Stimulated activated naive CD8-positive, alpha-beta T cell treated with anti-CD3 and anti-CD28 coated beads, Interleukin-15, Interleukin-2, amounts not matched to agents 100 ng/mL and 50 ng/mL, for 24 hours (primary cell): ENCODE measurements around the gene VPS50.
A peak's percentile ranks its signal among the peaks of the same experiment; 100 is the strongest.

ENCODE experiments used
- H3K27ac Mint-ChIP-seq: one replicate; pipeline ENCODE4 v1.8.0; 2021; ENCODE audit warnings: mild to moderate bottlenecking, mixed read lengths
- H3K27me3 Mint-ChIP-seq: one replicate; pipeline ENCODE4 v1.8.0; 2021; ENCODE audit warnings: mixed read lengths
- H3K36me3 Mint-ChIP-seq: one replicate; pipeline ENCODE4 v1.8.0; 2021; ENCODE audit warnings: low read depth, mixed read lengths
- H3K4me1 Mint-ChIP-seq: one replicate; pipeline ENCODE4 v1.8.0; 2021; ENCODE audit warnings: low read depth, mixed read lengths
- H3K4me3 Mint-ChIP-seq: one replicate; pipeline ENCODE4 v1.8.0; 2021; ENCODE audit warnings: mild to moderate bottlenecking, mixed read lengths
- H3K9me3 Mint-ChIP-seq: one replicate; pipeline ENCODE4 v1.8.0; 2021; ENCODE audit warnings: mixed read lengths

VPS50 gene, protein sequence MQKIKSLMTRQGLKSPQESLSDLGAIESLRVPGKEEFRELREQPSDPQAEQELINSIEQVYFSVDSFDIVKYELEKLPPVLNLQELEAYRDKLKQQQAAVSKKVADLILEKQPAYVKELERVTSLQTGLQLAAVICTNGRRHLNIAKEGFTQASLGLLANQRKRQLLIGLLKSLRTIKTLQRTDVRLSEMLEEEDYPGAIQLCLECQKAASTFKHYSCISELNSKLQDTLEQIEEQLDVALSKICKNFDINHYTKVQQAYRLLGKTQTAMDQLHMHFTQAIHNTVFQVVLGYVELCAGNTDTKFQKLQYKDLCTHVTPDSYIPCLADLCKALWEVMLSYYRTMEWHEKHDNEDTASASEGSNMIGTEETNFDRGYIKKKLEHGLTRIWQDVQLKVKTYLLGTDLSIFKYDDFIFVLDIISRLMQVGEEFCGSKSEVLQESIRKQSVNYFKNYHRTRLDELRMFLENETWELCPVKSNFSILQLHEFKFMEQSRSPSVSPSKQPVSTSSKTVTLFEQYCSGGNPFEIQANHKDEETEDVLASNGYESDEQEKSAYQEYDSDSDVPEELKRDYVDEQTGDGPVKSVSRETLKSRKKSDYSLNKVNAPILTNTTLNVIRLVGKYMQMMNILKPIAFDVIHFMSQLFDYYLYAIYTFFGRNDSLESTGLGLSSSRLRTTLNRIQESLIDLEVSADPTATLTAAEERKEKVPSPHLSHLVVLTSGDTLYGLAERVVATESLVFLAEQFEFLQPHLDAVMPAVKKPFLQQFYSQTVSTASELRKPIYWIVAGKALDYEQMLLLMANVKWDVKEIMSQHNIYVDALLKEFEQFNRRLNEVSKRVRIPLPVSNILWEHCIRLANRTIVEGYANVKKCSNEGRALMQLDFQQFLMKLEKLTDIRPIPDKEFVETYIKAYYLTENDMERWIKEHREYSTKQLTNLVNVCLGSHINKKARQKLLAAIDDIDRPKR

DNA sequence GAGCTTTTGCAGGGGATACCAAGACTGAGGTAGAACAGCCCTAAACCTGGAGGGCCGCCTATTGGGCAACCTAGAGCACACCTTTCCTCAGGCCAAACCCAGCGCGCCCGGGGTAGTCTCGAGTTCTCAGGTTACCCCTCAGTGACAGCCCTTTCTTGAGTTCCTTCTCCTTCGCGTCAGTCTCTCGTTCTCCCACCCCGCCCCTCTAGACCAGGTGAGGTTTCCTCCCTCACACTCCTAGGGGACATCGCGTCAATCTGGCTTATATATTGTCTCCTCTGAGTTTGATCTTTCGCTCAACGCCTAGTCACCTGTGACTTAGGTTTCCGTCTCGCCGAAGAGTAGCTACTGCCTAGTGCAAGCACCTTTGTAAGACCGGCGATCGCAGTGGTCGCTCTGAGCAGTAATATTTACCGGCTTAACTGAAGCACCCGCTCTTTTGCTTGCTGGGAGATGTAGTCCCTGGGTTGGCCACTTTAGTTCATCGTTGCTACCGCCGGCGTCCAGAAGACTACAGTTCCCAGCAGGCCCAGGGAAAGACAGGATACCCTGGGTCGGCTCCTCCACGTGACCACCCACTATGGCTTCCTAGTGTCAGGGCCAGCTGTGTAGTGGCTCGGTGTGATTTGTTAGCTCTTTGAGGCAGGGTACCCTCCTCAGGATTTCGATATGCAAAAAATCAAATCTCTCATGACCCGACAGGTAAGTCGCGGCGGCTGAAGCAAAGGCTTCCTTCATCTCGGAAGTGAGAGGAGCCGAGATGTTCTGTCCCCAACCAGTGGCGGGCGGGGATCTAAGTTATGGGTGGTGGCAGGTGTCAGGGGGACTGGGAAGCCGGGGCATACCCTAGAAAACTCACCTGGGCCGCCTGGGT lies at the start of gene VPS50:
TSS of gene VPS50 (plus strand) at position 568 of the 874 bp plus-strand sequence. CDS start at position 670, 102 bp downstream.
- Mint-ChIP-seq H3K4me1 (peaks cover 28% of the 10 kb centered on the region), H3K27ac (peak within 1 kb of the TSS; percentile 94), H3K4me3 (peak within 1 kb of the TSS; percentile 99), H3K9me3 (no peaks in the 10 kb centered on the region), H3K36me3 (no peaks in the 10 kb centered on the region), H3K27me3 (no peaks in the 10 kb centered on the region)

DNA sequence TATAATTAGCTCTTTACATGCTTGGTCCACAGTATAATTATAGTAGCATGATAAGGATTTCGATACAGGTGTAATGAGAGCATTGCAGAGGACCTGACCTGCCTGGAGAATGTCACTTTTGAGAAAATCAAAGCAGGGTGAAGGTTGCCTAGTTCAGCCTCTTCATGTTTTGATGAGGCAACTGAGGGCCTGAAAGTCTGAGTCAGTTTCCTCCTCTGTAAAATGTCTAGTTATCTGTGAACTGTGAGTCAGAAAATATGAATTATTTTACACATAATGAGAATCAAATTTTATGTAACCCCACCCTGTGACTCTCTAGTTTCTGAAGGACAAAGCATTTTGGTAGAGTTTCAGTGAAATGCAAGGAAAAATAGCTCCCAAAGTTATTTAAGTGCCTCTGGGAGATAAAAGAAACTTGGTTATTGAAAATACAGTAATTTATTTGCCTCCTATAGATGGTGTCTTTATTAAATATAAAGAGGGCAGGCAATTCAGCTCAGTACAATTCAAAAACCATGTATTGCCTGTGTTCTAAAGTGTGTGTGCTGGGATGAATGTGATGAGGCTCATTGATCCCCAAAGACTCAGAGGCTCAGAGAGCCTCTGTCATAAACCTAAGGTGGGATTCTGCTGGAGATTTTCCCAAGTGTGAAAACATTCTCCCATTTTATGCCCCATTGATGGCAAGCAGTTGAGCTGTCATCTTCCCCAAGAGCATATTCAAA lies 46.7 kb upstream of the VPS50 start:
- Mint-ChIP-seq H3K27me3 (peaks cover 52% of the 10 kb centered on the region), H3K27ac (no peak overlapping the region), H3K36me3 (no peaks in the 10 kb centered on the region), H3K9me3 (no peaks in the 10 kb centered on the region), H3K4me3 (no peak overlapping the region), H3K4me1 (peaks cover 9% of the 10 kb centered on the region)

DNA sequence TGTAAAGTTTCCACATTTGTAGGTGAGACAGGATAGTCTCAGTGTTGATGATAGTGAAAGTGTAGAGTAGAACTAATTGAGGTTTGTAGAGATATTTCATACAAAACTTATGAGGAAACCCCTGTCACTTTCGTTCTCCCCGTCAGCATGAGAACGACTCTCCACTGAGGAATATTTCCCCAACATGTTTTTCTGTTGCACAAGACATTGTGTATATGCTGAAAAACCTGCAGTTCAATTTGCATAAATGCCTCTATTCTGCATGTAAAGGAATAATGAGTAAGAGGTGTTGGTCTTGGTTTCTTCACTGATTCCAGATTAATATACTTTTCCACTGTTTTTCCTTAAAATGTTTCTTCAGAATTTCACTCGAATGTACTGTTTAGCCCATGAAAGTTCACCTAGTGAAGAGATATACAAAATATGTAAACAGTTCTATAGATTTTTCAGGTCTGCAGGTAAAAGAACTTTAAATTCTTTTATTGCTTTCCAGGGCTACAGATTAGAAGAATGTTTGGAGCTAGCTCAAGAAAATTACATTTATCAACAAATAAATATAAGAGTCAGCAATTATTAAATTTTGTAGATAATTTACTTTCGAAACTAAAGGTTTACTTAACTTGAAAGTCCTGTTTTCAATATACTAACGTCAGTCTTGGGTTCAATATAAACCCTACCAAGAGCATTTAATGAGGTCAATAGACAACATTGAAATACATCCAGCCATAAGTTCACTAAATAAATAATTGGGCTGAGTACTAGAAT lies 43.1 kb upstream of the VPS50 start:
- Mint-ChIP-seq H3K27me3 (peaks cover 49% of the 10 kb centered on the region), H3K4me1 (peaks cover 9% of the 10 kb centered on the region), H3K9me3 (no peaks in the 10 kb centered on the region), H3K36me3 (no peaks in the 10 kb centered on the region), H3K27ac (no peak overlapping the region), H3K4me3 (no peak overlapping the region)

DNA sequence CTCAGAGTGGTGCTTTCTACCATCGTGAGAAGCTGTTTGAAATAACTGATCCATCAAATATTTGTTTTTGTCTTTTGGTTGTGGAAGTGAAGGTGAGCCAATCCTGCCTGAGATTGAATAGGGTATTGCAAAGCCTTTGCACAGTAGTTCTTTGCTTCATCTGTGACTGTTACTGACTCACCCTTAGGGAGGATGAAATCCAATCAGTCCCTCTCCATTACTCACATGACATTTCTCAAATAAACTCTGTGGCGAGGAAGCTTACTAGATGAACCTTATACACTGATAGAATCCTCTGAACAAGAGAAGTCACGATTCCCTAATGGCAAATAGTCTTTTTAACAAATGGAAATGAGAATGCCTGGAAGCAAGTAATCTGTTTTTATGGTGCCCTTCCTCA lies 37.8 kb upstream of the VPS50 start:
- no peak overlapping the region for H3K4me3 Mint-ChIP-seq
- H3K4me1 Mint-ChIP-seq, result no peaks in the 10 kb centered on the region
- no peaks in the 10 kb centered on the region for H3K9me3 Mint-ChIP-seq
- no peak overlapping the region for H3K27ac Mint-ChIP-seq
- peaks cover 50% of the 10 kb centered on the region for H3K27me3 Mint-ChIP-seq
- no peaks in the 10 kb centered on the region for H3K36me3 Mint-ChIP-seq

DNA sequence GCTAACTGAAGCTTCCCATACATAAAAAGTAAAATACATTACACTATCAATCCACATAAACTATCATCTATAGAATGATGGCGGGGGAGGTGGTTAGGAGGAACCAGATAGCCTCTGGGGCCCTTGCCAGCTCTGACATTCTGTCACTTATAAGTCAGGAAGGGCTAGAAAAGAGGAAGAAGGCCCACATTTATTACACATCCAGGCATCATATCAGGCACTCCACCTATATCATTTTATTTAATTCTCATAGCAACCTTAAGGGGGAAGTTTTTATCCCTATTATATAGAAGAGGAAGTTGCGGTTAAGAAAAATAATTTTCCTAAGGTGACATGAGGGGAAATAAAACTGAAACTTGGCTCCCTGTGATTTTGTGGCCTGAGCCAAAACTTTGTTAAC lies 35.8 kb upstream of the VPS50 start:
- H3K27me3 Mint-ChIP-seq, result peaks cover 49% of the 10 kb centered on the region
- H3K9me3 Mint-ChIP-seq, result no peaks in the 10 kb centered on the region
- H3K4me3 Mint-ChIP-seq, result no peak overlapping the region
- H3K27ac Mint-ChIP-seq, result no peak overlapping the region
- no peaks in the 10 kb centered on the region for H3K4me1 Mint-ChIP-seq
- H3K36me3 Mint-ChIP-seq, result no peaks in the 10 kb centered on the region

DNA sequence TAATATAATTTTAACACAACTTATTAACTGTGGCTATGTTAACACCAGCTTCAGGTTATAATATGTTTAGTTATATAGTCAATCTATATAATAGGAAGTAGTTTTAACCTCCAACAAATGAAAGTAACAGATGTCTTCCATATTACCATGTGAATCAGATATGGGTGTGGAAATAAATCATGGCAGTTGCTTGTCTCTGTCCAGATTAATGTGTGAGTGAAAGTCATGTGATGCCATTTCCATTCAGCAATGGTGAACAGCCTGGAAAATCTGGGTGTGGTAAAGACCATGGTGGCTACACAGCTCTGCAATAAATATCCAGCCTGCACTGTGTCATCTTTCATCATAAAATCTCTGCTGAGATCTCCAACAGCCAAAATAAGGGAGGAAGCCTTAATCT lies 33.7 kb upstream of the VPS50 start:
- Mint-ChIP-seq H3K36me3 (no peaks in the 10 kb centered on the region), H3K4me3 (no peak overlapping the region), H3K27ac (no peak overlapping the region), H3K9me3 (no peaks in the 10 kb centered on the region), H3K27me3 (peaks cover 45% of the 10 kb centered on the region), H3K4me1 (no peaks in the 10 kb centered on the region)

DNA sequence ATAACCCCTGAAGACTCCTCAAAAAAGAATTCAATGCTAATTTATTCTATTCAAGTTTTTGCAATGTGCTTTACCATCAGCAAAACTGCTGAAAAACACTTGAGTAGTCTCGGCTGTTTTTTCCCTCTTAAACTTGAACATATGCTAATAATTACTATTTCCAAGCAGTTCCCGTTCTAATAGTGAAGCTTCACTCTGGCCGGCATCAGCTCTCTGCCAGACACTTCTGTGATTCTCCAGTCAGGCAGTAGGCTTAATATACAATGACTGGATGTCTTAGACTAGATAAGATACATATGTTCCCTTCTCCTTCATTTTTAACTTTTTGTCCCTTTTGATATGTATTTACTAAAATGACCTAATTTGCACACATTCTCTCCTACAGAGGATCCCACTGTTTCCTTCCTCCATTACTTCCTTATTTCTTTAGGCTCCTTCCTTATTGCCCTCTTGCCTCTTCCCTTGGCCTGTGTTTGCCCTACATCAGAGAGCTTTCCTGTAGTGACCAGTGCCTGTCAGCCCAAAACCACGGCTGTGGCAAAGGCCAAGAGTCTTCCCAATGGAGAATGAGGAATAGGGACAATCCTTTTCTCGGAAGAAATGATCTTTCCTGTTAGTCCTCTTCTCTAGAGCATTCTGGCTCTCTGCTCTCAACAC lies 29.4 kb upstream of the VPS50 start:
- Mint-ChIP-seq H3K27me3 (peaks cover 44% of the 10 kb centered on the region), H3K4me3 (no peak overlapping the region), H3K4me1 (no peaks in the 10 kb centered on the region), H3K9me3 (no peaks in the 10 kb centered on the region), H3K36me3 (no peaks in the 10 kb centered on the region), H3K27ac (no peak overlapping the region)

DNA sequence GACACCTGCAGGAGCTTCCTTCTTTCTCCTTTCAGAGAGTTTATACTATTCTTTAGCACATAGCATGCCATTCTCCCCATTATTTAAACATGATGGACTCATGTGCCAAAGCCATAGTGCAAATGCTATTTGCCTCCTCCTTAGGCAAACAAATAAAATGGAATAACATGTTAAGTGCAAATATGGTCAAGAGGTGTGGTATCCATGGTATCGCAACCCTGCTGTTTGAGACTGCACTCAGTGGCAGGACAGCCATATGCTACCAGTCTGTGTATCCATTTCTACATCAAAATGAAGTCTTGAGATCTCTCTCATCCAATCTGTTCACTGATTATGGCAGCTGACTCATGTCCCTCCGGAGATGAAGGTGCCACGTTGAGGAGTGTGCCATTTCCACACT lies 28.7 kb upstream of the VPS50 start:
- Mint-ChIP-seq H3K27me3 (peaks cover 41% of the 10 kb centered on the region), H3K4me3 (no peak overlapping the region), H3K36me3 (no peaks in the 10 kb centered on the region), H3K4me1 (no peaks in the 10 kb centered on the region), H3K27ac (no peak overlapping the region), H3K9me3 (no peaks in the 10 kb centered on the region)

DNA sequence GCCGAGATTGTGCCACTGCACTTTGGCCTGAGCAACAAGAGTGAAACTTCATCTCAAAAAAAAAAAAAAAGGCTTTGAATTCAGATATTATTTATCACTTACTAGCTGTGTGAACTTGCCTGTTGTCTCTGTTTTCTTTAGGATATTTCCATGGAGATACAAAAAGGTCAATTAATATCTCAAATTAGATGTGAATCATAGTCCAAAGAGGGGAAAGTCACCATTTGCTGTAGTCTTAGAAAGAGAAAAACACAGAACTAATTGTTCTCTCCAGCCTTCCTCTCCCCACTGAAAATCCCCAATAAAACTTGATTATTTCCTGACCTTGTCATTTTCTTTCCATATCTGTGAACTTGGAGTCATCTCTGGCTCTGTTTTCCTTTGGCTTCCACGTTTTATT lies 27.1 kb upstream of the VPS50 start:
- Mint-ChIP-seq H3K27me3 (peaks cover 32% of the 10 kb centered on the region), H3K4me3 (no peak overlapping the region), H3K9me3 (no peaks in the 10 kb centered on the region), H3K36me3 (no peaks in the 10 kb centered on the region), H3K4me1 (no peaks in the 10 kb centered on the region), H3K27ac (no peak overlapping the region)

DNA sequence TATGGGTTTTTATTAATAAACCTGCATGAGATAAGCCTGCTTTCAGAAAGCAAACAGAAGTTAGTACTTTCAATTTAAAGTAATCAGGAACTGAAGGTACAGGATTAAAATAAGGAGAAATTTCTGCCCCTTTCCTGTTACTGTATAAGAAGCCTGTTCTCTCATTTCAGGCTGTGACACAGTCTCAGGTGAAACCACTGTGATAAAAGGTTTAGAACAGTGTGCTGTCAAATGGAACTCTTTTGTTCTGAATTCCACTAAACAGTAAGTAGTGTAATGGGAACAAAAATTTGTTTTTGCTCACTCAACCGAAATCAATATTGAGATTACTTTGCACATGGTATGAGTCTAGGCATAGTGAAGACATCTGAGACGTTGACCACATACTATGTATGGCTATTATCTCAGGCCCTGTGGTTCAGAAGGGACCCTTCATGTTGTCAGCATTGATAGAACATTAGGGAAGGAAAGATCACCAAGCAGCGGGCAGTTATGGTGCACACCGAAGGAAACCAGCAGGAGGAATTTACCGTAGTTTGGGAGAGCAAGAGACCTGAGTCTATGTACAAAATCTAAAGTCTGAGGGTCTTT lies 20.8 kb upstream of the VPS50 start:
- no peak overlapping the region for H3K4me3 Mint-ChIP-seq
- no peaks in the 10 kb centered on the region for H3K36me3 Mint-ChIP-seq
- no peaks in the 10 kb centered on the region for H3K4me1 Mint-ChIP-seq
- no peaks in the 10 kb centered on the region for H3K9me3 Mint-ChIP-seq
- H3K27ac Mint-ChIP-seq, result no peak overlapping the region
- H3K27me3 Mint-ChIP-seq, result peaks cover 52% of the 10 kb centered on the region

DNA sequence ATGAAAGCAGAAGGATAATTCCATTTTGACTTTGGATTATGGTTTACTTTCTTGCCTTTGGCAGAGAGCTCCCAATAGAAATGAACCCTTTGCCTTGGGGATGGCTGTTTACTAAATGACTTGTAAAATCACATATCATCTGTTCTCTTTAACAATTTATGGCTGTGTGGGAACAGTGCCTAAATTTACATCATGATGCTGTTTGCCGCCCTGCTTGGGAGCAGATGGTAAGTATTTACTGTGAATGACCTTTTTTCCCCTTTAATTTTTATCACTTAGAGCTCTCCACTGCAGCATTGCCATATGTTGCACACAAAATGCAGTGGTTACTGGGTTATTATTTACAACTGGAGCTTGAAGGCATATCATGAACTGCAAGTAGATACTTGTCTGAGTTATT lies 19.3 kb upstream of the VPS50 start:
- peaks cover 46% of the 10 kb centered on the region for H3K27me3 Mint-ChIP-seq
- H3K9me3 Mint-ChIP-seq, result no peaks in the 10 kb centered on the region
- H3K27ac Mint-ChIP-seq, result no peak overlapping the region
- no peaks in the 10 kb centered on the region for H3K36me3 Mint-ChIP-seq
- H3K4me3 Mint-ChIP-seq, result no peak overlapping the region
- no peaks in the 10 kb centered on the region for H3K4me1 Mint-ChIP-seq

DNA sequence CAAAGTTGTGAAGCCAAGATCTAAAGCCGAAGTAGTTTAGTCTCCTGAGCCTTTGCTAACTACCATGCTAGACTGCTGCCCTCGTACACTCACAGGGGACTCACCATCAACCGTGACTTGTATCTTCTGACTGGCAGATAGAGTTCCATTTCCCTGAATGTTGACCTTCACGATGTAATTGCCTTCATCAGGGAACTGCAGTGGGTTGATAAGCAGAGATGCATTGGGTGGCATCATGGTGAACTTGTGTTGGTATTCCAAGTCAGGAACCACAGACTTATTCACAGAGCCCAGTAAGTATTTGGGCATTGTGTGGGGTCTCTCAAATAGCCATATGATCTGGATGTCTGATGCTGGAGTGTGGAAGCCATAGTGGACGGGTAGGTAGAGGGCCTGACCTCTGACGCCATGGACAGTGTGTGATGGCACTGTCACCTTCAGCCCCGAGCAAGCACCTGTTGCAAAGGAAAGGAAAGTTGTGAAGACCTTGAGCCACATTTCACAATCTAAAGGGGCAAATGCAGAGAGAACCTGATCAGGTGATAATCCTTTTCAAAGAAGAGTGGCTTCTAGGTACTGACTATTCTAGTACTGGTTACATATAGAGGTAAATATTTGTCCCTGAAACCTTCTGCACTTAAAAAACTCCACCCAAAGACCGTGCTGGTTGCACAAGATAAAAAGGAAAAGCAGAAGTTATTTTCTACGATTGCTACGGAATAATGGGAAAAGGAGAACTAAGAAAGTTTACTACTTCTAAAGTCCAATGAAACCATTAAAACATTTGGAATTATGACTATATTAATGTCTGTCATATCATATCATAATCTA lies 13.0 kb upstream of the VPS50 start:
- Mint-ChIP-seq H3K36me3 (no peaks in the 10 kb centered on the region), H3K4me3 (no peak overlapping the region), H3K9me3 (no peaks in the 10 kb centered on the region), H3K4me1 (no peaks in the 10 kb centered on the region), H3K27ac (no peak overlapping the region), H3K27me3 (peaks cover 17% of the 10 kb centered on the region)
